GM23338 (cell line): ENCODE results near the gene HECTD2. TPM values are rescaled to one million over a fixed set of nuclear protein-coding genes. Genes with fewer than 3 reads are reported as not detected.
"Not testable (repeated sequence)": the region's sequence is repeated elsewhere in the genome, so short reads cannot be mapped to it uniquely, and the experiment has no call there.

Experiments used
- ATAC-seq: fragments of 200-7000 bp; cut with Tn5 transposase; 3 replicates; pipeline ENCODE4 v1.9.1; 2020
- DNase-seq: peaks from one replicate; pipeline ENCODE4 v3.0.0-alpha.2; 2015; ENCODE audit warnings: low spot score
- H2AFZ ChIP-seq: fragments of 200-600 bp; sonication (generic); 2 replicates; pipeline ENCODE4 v1.8.0; 2016; ENCODE audit warnings: antibody characterized with exemption, mild to moderate bottlenecking, moderate library complexity
- H3F3A ChIP-seq: fragments of 200-600 bp; sonication (generic); replicated peaks from 2 replicates; pipeline ENCODE4 v1.8.0; 2017; ENCODE audit warnings: antibody characterized with exemption, mixed run types, low read depth
- H3K27ac ChIP-seq: fragments of 200-600 bp; sonication (generic); 2 replicates; pipeline ENCODE4 v1.6.1; 2016; ENCODE audit warnings: low read depth
- H3K27me3 ChIP-seq: fragments of 200-600 bp; sonication (generic); 2 replicates; pipeline ENCODE4 v1.8.0; 2016; ENCODE audit warnings: mild to moderate bottlenecking, mixed run types, moderate library complexity; ENCODE audit not compliant: insufficient read depth
- H3K36me3 ChIP-seq: fragments of 200-600 bp; sonication (generic); 2 replicates; pipeline ENCODE4 v1.8.0; 2016; ENCODE audit warnings: mild to moderate bottlenecking; ENCODE audit not compliant: insufficient read depth
- H3K4me1 ChIP-seq: fragments of 200-600 bp; sonication (generic); 2 replicates; pipeline ENCODE4 v1.8.0; 2016; ENCODE audit warnings: mild to moderate bottlenecking, moderate library complexity; ENCODE audit not compliant: insufficient read depth
- H3K4me2 ChIP-seq: fragments of 200-600 bp; sonication (generic); 2 replicates; pipeline ENCODE4 v1.7.1; 2017; ENCODE audit warnings: mixed run types
- H3K4me3 ChIP-seq: fragments of 200-600 bp; sonication (generic); 2 replicates; pipeline ENCODE4 v1.6.1; 2016; ENCODE audit warnings: mixed run types
- H3K79me2 ChIP-seq: fragments of 200-600 bp; sonication (generic); replicated peaks from 2 replicates; pipeline ENCODE4 v1.8.0; 2017; ENCODE audit warnings: mild to moderate bottlenecking; ENCODE audit not compliant: insufficient read depth
- H3K9me2 ChIP-seq: fragments of 200-600 bp; sonication (generic); 2 replicates; pipeline ENCODE4 v1.8.0; 2017; ENCODE audit not compliant: insufficient read depth
- H4K20me1 ChIP-seq: fragments of 200-600 bp; sonication (generic); replicated peaks from 2 replicates; pipeline ENCODE4 v1.8.0; 2017; ENCODE audit warnings: mild to moderate bottlenecking; ENCODE audit not compliant: insufficient read depth
- H3K27ac Mint-ChIP-seq: 2 replicates; pipeline ENCODE4 v1.8.0; 2020; ENCODE audit warnings: inconsistent platforms, mild to moderate bottlenecking, moderate library complexity, mixed read lengths
- H3K27me3 Mint-ChIP-seq: 3 replicates; pipeline ENCODE4 v1.8.0; 2022; ENCODE audit warnings: low read depth, mild to moderate bottlenecking, moderate library complexity, mixed read lengths, inconsistent platforms; ENCODE audit not compliant: insufficient read depth, poor library complexity
- H3K36me3 Mint-ChIP-seq: 3 replicates; pipeline ENCODE4 v1.8.0; 2021; ENCODE audit warnings: low read depth, mild to moderate bottlenecking, inconsistent platforms, moderate library complexity, mixed read lengths
- H3K4me1 Mint-ChIP-seq: 3 replicates; pipeline ENCODE4 v1.8.0; 2020; ENCODE audit warnings: mild to moderate bottlenecking, inconsistent platforms, mixed read lengths
- H3K4me3 Mint-ChIP-seq: 3 replicates; pipeline ENCODE4 v1.8.0; 2021; ENCODE audit warnings: moderate library complexity, mild to moderate bottlenecking, inconsistent platforms, mixed read lengths
- H3K9me3 Mint-ChIP-seq: 3 replicates; pipeline ENCODE4 v1.8.0; 2020; ENCODE audit warnings: moderate library complexity, mild to moderate bottlenecking, inconsistent platforms, mixed read lengths
- CREB1 ChIP-seq: fragments of 250-450 bp; sonication (Bioruptor Pico); IDR thresholded peaks from 2 replicates; pipeline ENCODE4 v1.5.0; 2020; ENCODE audit warnings: low read depth, mild to moderate bottlenecking, moderate library complexity
- CTCF ChIP-seq, 2 experiments: fragments of 200-600 bp in 1 of 2; sonication (generic) in 1 of 2; conservative IDR thresholded peaks; 2 replicates each; pipeline versions ENCODE4 v1.5.1 to v1.6.1; 2016 to 2017; ENCODE audit warnings: antibody characterized with exemption in 2 of 2, low read depth in 2 of 2, mild to moderate bottlenecking in 2 of 2, moderate library complexity in 1 of 2
- EZH2 ChIP-seq: fragments of 200-600 bp; sonication (generic); IDR thresholded peaks from one replicate; pipeline ENCODE4 v1.8.0; 2017; ENCODE audit warnings: antibody characterized with exemption, mild to moderate bottlenecking, low read depth; ENCODE audit not compliant: unreplicated experiment
- EZH2phosphoT487 ChIP-seq: fragments of 200-600 bp; sonication (generic); IDR thresholded peaks from one replicate; pipeline ENCODE4 v1.8.1; 2018; ENCODE audit warnings: antibody characterized with exemption; ENCODE audit not compliant: unreplicated experiment
- NANOG ChIP-seq: IDR thresholded peaks from 2 replicates; pipeline ENCODE4 v1.6.1; 2016; ENCODE audit warnings: antibody characterized with exemption, borderline replicate concordance
- REST ChIP-seq: IDR thresholded peaks from one replicate; pipeline ENCODE4 v1.6.1; 2018; ENCODE audit warnings: antibody characterized with exemption; ENCODE audit not compliant: unreplicated experiment
- STAT1 ChIP-seq: IDR thresholded peaks from one replicate; pipeline ENCODE4 v1.6.1; 2016; ENCODE audit warnings: antibody characterized with exemption; ENCODE audit not compliant: unreplicated experiment
- ZNF114 ChIP-seq: fragments of 250-450 bp; sonication (Bioruptor Pico); IDR thresholded peaks from 2 replicates; pipeline ENCODE4 v1.5.0; 2020; ENCODE audit warnings: mild to moderate bottlenecking, moderate library complexity
- polyA plus RNA-seq: library from polyadenylated mRNA; unstranded; fragments of >200 nt; fragmentation: Nextera tagmentation; extraction: Ambion mirVana; gene quantifications from 2 replicates; pipeline ENCODE4 v1.2.1, GENCODE V29; 2016
- total RNA-seq: library from RNA; depleted of rRNA; stranded (reverse); fragments of >200 nt; shearing (Covaris generic); gene quantifications from 2 replicates; pipeline ENCODE4 v1.2.3, GENCODE V29; 2014

Gene HECTD2
- total and polyA plus RNA-seq, 2 experiments from 2014 or later: 8.5 to 14.4 TPM

- no peak for TF ChIP-seq REST
Observed at GRCh38 chr10:91528768-91529167, 118.6 kb downstream of the HECTD2 start (continued).

- H3K27me3 Mint-ChIP-seq, H3K9me2 ChIP-seq, H3K36me3 ChIP-seq, H3K4me3 ChIP-seq, H3K4me3 Mint-ChIP-seq, H3K27ac ChIP-seq, H3K79me2 ChIP-seq, H3K27ac Mint-ChIP-seq, DNase-seq, H3K4me1 ChIP-seq, ATAC-seq, H4K20me1 ChIP-seq, H3K4me2 ChIP-seq, H3K4me1 Mint-ChIP-seq, H2AFZ ChIP-seq, H3F3A ChIP-seq, H3K27me3 ChIP-seq, H3K9me3 Mint-ChIP-seq, H3K36me3 Mint-ChIP-seq: not testable (repeated sequence)
Observed at GRCh38 chr10:91534789-91535188, 124.6 kb downstream of the HECTD2 start.

GRCh38 chr10:91536111-91536510 lies 126.0 kb downstream of the HECTD2 start:
- no peaks in the 10 kb centered on the region for H4K20me1 ChIP-seq
- H3K4me2 ChIP-seq: no peak overlapping the region
- H3K4me3 Mint-ChIP-seq: no peak overlapping the region
- H2AFZ ChIP-seq: no peak overlapping the region
- no peaks in the 10 kb centered on the region for H3K79me2 ChIP-seq
- H3K27ac Mint-ChIP-seq: no peak overlapping the region
- H3K27me3 ChIP-seq: no peaks in the 10 kb centered on the region
- no peaks in the 10 kb centered on the region; the same call in 2 of the 3 replicates for H3K36me3 Mint-ChIP-seq
- no peak for DNase-seq
- no peaks in the 10 kb centered on the region for H3K4me1 Mint-ChIP-seq
- no peaks in the 10 kb centered on the region for H3K36me3 ChIP-seq
- no peak for ATAC-seq
- H3K27me3 Mint-ChIP-seq: no peaks in the 10 kb centered on the region
- no peak overlapping the region for H3K4me3 ChIP-seq
- H3K9me3 Mint-ChIP-seq: peaks cover 18% of the 10 kb centered on the region
- H3F3A ChIP-seq: no peaks in the 10 kb centered on the region
- H3K9me2 ChIP-seq: peaks cover 8% of the 10 kb centered on the region; the same call in 1 of the 2 replicates
- no peaks in the 10 kb centered on the region for H3K4me1 ChIP-seq
- H3K27ac ChIP-seq: no peak overlapping the region
- TF ChIP-seq STAT1: no peak
- TF ChIP-seq NANOG: no peak
- no peak for TF ChIP-seq CREB1 (CRISPR knock-in tag)
- no peak for TF ChIP-seq ZNF114 (CRISPR knock-in tag)
- no peak for TF ChIP-seq CTCF (conservative IDR thresholded peaks at IDR 0.05; ENCODE audit: low read depth in 2 of 2)
- TF ChIP-seq EZH2: no peak
- TF ChIP-seq REST: no peak
- TF ChIP-seq EZH2phosphoT487: no peak
